Measurements from ENCODE around the gene VTI1B.
A peak's percentile ranks its signal among the peaks of the same experiment; 100 is the strongest.
"Not testable (repeated sequence)": the region's sequence is repeated elsewhere in the genome, so short reads cannot be mapped to it uniquely, and the experiment has no call there.

VTI1B gene

GRCh38 chr14:67626131-67626530, 48.3 kb downstream of the VTI1B start:
- DNase-seq (ENCODE audit: low read depth) = not testable (repeated sequence)

GRCh38 chr14:67623114-67623513, 51.3 kb downstream of the VTI1B start:
- DNase-seq (ENCODE audit: low read depth) = peak; percentile 63

GRCh38 chr14:67622675-67623074, 51.8 kb downstream of the VTI1B start:
- DNase-seq (ENCODE audit: low read depth) = peak; percentile 90

- DNase-seq (ENCODE audit: low read depth) = peak; percentile 14
Measured at GRCh38 chr14:67620217-67620785, 54.1 kb downstream of the VTI1B start.

GRCh38 chr14:67619446-67620216, 54.8 kb downstream of the VTI1B start, which contains the start of gene ARG2:
ARG2 (plus strand) TSS chr14:67619920; CDS start chr14:67619978, 58 bp downstream.
- peak; percentile 92 for DNase-seq (ENCODE audit: low read depth)

GRCh38 chr14:67618617-67619063, 55.8 kb downstream of the VTI1B start:
- DNase-seq (ENCODE audit: low read depth) = peak; percentile 83

- no peak for DNase-seq (ENCODE audit: low read depth)
Measured at GRCh38 chr14:67610491-67610890, 63.9 kb downstream of the VTI1B start.

GRCh38 chr14:67609642-67610310, 64.7 kb downstream of the VTI1B start:
- DNase-seq (ENCODE audit: low read depth) = no peak

- DNase-seq (ENCODE audit: low read depth) = no peak
Measured at GRCh38 chr14:67607646-67608045, 66.8 kb downstream of the VTI1B start.

- peak; percentile 29 for DNase-seq (ENCODE audit: low read depth)
Measured at GRCh38 chr14:67602995-67603545, 71.4 kb downstream of the VTI1B start.

- no peak for DNase-seq (ENCODE audit: low read depth)
Measured at GRCh38 chr14:67602076-67602475, 72.4 kb downstream of the VTI1B start.

- DNase-seq (ENCODE audit: low read depth) = not testable (repeated sequence)
Measured at GRCh38 chr14:67600562-67600974, 73.9 kb downstream of the VTI1B start.

GRCh38 chr14:67599698-67600561, 74.5 kb downstream of the VTI1B start, which contains the start of gene PIGH:
PIGH (minus strand) TSS chr14:67600268; CDS start chr14:67600203, 65 bp downstream.
- DNase-seq (ENCODE audit: low read depth) = peak; percentile 85
